ENCODE measurements around the gene EVPLL. TPM values are rescaled to one million over a fixed set of nuclear protein-coding genes. Genes with fewer than 3 reads are reported as not detected.

The EVPLL gene
- total and polyA plus RNA-seq, 9 of the 15 experiments (the other 6 are each of a cell fraction or from before 2014, with no cell fraction given): not detected

GRCh38 chr17:18363101-18364049 is 14.2 kb upstream of the EVPLL start, which contains the start of gene SHMT1 (continued):
- TF ChIP-seq, protein P1, sequence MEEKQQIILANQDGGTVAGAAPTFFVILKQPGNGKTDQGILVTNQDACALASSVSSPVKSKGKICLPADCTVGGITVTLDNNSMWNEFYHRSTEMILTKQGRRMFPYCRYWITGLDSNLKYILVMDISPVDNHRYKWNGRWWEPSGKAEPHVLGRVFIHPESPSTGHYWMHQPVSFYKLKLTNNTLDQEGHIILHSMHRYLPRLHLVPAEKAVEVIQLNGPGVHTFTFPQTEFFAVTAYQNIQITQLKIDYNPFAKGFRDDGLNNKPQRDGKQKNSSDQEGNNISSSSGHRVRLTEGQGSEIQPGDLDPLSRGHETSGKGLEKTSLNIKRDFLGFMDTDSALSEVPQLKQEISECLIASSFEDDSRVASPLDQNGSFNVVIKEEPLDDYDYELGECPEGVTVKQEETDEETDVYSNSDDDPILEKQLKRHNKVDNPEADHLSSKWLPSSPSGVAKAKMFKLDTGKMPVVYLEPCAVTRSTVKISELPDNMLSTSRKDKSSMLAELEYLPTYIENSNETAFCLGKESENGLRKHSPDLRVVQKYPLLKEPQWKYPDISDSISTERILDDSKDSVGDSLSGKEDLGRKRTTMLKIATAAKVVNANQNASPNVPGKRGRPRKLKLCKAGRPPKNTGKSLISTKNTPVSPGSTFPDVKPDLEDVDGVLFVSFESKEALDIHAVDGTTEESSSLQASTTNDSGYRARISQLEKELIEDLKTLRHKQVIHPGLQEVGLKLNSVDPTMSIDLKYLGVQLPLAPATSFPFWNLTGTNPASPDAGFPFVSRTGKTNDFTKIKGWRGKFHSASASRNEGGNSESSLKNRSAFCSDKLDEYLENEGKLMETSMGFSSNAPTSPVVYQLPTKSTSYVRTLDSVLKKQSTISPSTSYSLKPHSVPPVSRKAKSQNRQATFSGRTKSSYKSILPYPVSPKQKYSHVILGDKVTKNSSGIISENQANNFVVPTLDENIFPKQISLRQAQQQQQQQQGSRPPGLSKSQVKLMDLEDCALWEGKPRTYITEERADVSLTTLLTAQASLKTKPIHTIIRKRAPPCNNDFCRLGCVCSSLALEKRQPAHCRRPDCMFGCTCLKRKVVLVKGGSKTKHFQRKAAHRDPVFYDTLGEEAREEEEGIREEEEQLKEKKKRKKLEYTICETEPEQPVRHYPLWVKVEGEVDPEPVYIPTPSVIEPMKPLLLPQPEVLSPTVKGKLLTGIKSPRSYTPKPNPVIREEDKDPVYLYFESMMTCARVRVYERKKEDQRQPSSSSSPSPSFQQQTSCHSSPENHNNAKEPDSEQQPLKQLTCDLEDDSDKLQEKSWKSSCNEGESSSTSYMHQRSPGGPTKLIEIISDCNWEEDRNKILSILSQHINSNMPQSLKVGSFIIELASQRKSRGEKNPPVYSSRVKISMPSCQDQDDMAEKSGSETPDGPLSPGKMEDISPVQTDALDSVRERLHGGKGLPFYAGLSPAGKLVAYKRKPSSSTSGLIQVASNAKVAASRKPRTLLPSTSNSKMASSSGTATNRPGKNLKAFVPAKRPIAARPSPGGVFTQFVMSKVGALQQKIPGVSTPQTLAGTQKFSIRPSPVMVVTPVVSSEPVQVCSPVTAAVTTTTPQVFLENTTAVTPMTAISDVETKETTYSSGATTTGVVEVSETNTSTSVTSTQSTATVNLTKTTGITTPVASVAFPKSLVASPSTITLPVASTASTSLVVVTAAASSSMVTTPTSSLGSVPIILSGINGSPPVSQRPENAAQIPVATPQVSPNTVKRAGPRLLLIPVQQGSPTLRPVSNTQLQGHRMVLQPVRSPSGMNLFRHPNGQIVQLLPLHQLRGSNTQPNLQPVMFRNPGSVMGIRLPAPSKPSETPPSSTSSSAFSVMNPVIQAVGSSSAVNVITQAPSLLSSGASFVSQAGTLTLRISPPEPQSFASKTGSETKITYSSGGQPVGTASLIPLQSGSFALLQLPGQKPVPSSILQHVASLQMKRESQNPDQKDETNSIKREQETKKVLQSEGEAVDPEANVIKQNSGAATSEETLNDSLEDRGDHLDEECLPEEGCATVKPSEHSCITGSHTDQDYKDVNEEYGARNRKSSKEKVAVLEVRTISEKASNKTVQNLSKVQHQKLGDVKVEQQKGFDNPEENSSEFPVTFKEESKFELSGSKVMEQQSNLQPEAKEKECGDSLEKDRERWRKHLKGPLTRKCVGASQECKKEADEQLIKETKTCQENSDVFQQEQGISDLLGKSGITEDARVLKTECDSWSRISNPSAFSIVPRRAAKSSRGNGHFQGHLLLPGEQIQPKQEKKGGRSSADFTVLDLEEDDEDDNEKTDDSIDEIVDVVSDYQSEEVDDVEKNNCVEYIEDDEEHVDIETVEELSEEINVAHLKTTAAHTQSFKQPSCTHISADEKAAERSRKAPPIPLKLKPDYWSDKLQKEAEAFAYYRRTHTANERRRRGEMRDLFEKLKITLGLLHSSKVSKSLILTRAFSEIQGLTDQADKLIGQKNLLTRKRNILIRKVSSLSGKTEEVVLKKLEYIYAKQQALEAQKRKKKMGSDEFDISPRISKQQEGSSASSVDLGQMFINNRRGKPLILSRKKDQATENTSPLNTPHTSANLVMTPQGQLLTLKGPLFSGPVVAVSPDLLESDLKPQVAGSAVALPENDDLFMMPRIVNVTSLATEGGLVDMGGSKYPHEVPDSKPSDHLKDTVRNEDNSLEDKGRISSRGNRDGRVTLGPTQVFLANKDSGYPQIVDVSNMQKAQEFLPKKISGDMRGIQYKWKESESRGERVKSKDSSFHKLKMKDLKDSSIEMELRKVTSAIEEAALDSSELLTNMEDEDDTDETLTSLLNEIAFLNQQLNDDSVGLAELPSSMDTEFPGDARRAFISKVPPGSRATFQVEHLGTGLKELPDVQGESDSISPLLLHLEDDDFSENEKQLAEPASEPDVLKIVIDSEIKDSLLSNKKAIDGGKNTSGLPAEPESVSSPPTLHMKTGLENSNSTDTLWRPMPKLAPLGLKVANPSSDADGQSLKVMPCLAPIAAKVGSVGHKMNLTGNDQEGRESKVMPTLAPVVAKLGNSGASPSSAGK (IDR thresholded peaks at IDR 0.05): peak; percentile 69
- TF ChIP-seq CEBPB (tag; IDR thresholded peaks at IDR 0.05) (no peak), U2AF2 (optimal IDR thresholded peaks at IDR 0.05; ENCODE audit: low read depth, low read length) (no peak), ATF1 (CRISPR knock-in tag; IDR thresholded peaks at IDR 0.05) (no peak), ATF1 (tag; IDR thresholded peaks at IDR 0.05) (peak; percentile 49), GTF2F1 (IDR thresholded peaks at IDR 0.05; ENCODE audit: low read depth, low read length) (no peak), ERF (CRISPR knock-in tag; IDR thresholded peaks at IDR 0.05) (no peak), POLR2A (conservative IDR thresholded peaks at IDR 0.05) (peak; percentile 69), NCOR1 (IDR thresholded peaks at IDR 0.05) (no peak), MAFK (IDR thresholded peaks at IDR 0.05; ENCODE audit: low read length) (no peak), PRPF4 (IDR thresholded peaks at IDR 0.05; ENCODE audit: insufficient read depth, low read depth, low read length, poor library complexity, severe bottlenecking) (no peak), RBM39 (optimal IDR thresholded peaks at IDR 0.05; ENCODE audit: low read depth, low read length) (no peak), LEF1 (IDR thresholded peaks at IDR 0.05) (no peak), MAZ (CRISPR knock-in tag; conservative IDR thresholded peaks at IDR 0.05 in 1 of 2, IDR thresholded peaks at IDR 0.05 in 1 of 2) (peak; percentile 9 to 57; a peak in 2 of 4 replicates), HDGF (IDR thresholded peaks at IDR 0.05) (no peak), ARHGAP35 (IDR thresholded peaks at IDR 0.05; ENCODE audit: partially characterized antibody) (no peak), SRSF3 (IDR thresholded peaks at IDR 0.05; ENCODE audit: insufficient read depth, low read length) (no peak)
- TF ChIP-seq, protein P2, sequence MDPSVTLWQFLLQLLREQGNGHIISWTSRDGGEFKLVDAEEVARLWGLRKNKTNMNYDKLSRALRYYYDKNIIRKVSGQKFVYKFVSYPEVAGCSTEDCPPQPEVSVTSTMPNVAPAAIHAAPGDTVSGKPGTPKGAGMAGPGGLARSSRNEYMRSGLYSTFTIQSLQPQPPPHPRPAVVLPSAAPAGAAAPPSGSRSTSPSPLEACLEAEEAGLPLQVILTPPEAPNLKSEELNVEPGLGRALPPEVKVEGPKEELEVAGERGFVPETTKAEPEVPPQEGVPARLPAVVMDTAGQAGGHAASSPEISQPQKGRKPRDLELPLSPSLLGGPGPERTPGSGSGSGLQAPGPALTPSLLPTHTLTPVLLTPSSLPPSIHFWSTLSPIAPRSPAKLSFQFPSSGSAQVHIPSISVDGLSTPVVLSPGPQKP (CRISPR knock-in tag; IDR thresholded peaks at IDR 0.05): no peak

All from K562 (cell line).